Tibial nerve (tissue), 4 donors: Measurements from ENCODE around the gene MOB2. TPM values are rescaled to one million over a fixed set of nuclear protein-coding genes. Genes with fewer than 3 reads are reported as not detected.
A peak's percentile ranks its signal among the peaks of the same experiment; 100 is the strongest.

Experiments used
- DNase-seq, 2 donors: peaks; one replicate each; pipeline ENCODE4 v3.0.0-alpha.2; 2019; ENCODE audit warnings: low spot score in 2 of 2
- H3K27ac ChIP-seq, 4 donors: fragments of 200-600 bp; sonication (generic) in 3 of 4; one replicate each; pipeline ENCODE4 v1.5.1; 2017 to 2019; ENCODE audit warnings: mild to moderate bottlenecking in 1 of 4
- H3K27me3 ChIP-seq, 2 donors: fragments of 200-600 bp; sonication (generic) in 1 of 2; one replicate each; pipeline versions ENCODE4 v1.5.1 to v1.6.0; 2017 to 2019
- H3K36me3 ChIP-seq, 3 donors: fragments of 200-600 bp; sonication (generic); one replicate each; pipeline ENCODE4 v1.5.1; 2018 to 2019
- H3K4me1 ChIP-seq, 4 donors: fragments of 200-600 bp; sonication (generic) in 3 of 4; one replicate each; pipeline ENCODE4 v1.5.1; 2017 to 2019
- H3K4me3 ChIP-seq, 4 donors: fragments of 200-600 bp; sonication (generic) in 3 of 4; one replicate each; pipeline ENCODE4 v1.5.1; 2017 to 2019; ENCODE audit warnings: mild to moderate bottlenecking in 1 of 4, moderate library complexity in 1 of 4
- H3K9me3 ChIP-seq, 4 donors: fragments of 200-600 bp; sonication (generic) in 3 of 4; one replicate each; pipeline ENCODE4 v1.5.1; 2017 to 2019
- CTCF ChIP-seq, 5 experiments: fragments of 200-600 bp in 3 of 5; fragments of 450-650 bp in 2 of 5; sonication (generic) in 3 of 5; IDR thresholded peaks; one replicate each; pipeline ENCODE4 v1.5.1; 2016 to 2019; ENCODE audit warnings: antibody characterized with exemption in 5 of 5, mild to moderate bottlenecking in 3 of 5, moderate library complexity in 2 of 5
- EP300 ChIP-seq, 2 donors: sonication (generic); formaldehyde crosslinking; IDR thresholded peaks; one replicate each; pipeline ENCODE4 v1.6.1; 2017; ENCODE audit warnings: antibody characterized with exemption in 2 of 2, mild to moderate bottlenecking in 1 of 2
- POLR2A ChIP-seq, 2 donors: fragments of 450-650 bp; IDR thresholded peaks; one replicate each; pipeline ENCODE4 v1.6.1; 2017; ENCODE audit warnings: antibody characterized with exemption in 2 of 2, mild to moderate bottlenecking in 2 of 2, moderate library complexity in 2 of 2
- WGBS, 2 donors: methylation state at CpG; one replicate each; pipeline ENCODE4 v1.1.5; 2018; 5-methylcytosine and 5-hydroxymethylcytosine counted together
- total RNA-seq, 4 donors: library from RNA; depleted of rRNA; stranded (reverse); fragments of >200 nt; gene quantifications; one replicate each; pipeline ENCODE4 v1.1.0, GENCODE V29; 2016

Gene MOB2
- total RNA-seq, 4 donors from 2014 or later: 42.3 to 55.1 (median 46.9) TPM

DNA sequence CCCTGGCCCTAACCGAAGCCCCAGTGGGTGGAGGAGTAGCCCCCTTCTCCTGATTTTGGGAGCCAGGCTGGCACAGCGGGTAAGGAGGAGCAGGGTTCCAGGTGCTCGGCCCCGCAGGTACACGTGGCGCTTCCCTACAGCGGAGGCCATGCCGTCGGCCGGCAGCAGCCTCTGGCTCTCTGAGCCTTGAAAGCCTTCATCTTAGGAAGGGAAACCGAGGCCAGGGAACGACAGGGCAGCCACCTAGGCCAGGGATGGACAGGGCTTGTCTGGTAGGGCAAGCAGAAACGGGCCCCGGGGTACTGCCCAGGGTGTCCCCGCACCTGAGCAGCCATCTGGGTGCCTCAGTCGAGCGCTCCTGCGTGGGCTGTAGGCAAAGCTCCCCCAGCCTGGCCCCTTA lies 28.7 kb downstream of the MOB2 start:
- peaks cover 0 to 49% (median 20%) of the 10 kb centered on the region in 4 donors for H3K4me1 ChIP-seq

DNA sequence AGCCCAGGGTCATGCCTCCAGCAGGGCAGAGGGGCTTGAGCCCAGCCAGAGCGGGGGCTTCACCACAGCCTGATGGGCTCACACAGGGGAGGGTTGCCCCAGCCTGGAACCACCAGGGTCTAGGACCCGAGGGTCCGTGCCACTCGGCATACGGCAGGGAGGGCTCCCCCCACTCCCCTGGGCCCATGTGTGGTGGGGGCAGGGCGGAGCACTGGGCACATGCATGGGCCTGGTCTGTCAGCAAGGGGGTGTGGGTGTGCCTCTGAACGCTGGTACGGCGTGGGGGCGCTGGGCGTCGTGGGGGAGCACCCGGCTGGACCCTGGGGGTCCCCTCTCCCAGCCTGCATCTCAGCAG lies 29.3 kb downstream of the MOB2 start:
- Histone ChIP-seq H3K27me3 (no peaks in the 10 kb centered on the region), H3K27ac (peak overlapping the region in 2 of 4 donors; percentile 78 to 97), H3K4me3 (no peak overlapping the region), H3K9me3 (no peaks in the 10 kb centered on the region), H3K36me3 (peaks cover 0 to 1% (median 0%) of the 10 kb centered on the region in 3 donors), H3K4me1 (peaks cover 0 to 49% (median 20%) of the 10 kb centered on the region in 4 donors)
- DNase-seq: no peak
- no peak for TF ChIP-seq EP300 (IDR thresholded peaks at IDR 0.05)
- no peak for TF ChIP-seq POLR2A (IDR thresholded peaks at IDR 0.05)
- TF ChIP-seq CTCF (IDR thresholded peaks at IDR 0.05): no peak
- WGBS, 2 donors: 83 to 87% methylated on average over 12 to 13 of the region's 13 CpGs

More for the DNA sequence above, 28.7 kb downstream of the MOB2 start:
- Histone ChIP-seq H3K36me3 (peaks cover 0 to 7% (median 0%) of the 10 kb centered on the region in 3 donors), H3K27ac (peak overlapping the region; percentile 78 to 97 (median 90)), H3K4me3 (no peak overlapping the region), H3K9me3 (no peaks in the 10 kb centered on the region), H3K27me3 (no peaks in the 10 kb centered on the region)
- WGBS, 2 donors: 89 to 100% methylated on average over 5 to 18 of the region's 18 CpGs
- DNase-seq: no peak
- no peak for TF ChIP-seq POLR2A (IDR thresholded peaks at IDR 0.05)
- no peak for TF ChIP-seq EP300 (IDR thresholded peaks at IDR 0.05)
- no peak for TF ChIP-seq CTCF (IDR thresholded peaks at IDR 0.05)

GRCh38 chr11:1456596-1457325 lies 29.8 kb downstream of the MOB2 start:
- Histone ChIP-seq H3K9me3 (no peaks in the 10 kb centered on the region), H3K4me1 (peaks cover 0 to 46% (median 20%) of the 10 kb centered on the region in 4 donors)
- 89 to 96% methylated on average over 31 to 32 of the region's 44 CpGs for WGBS, 2 donors

DNA sequence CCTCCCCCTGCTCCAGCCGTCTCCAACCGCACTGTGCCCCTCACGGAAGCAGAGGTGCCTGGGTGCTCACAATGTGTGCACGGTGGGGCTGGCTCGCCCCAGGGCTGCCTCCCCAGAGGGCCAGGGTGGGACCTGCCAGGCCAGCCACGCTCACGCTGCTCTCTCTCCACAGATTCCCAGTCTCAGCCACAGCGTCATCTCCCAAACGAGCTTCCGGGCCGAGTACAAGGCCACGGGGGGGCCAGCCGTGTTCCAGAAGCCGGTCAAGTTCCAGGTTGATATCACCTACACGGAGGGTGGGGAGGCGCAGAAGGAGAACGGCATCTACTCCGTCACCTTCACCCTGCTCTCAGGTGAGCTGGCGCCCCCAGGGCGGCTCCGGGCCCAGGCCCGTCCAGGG lies 30.4 kb downstream of the MOB2 start:
- no peak overlapping the region for H3K4me3 ChIP-seq
- H3K27me3 ChIP-seq: no peaks in the 10 kb centered on the region
- TF ChIP-seq POLR2A (IDR thresholded peaks at IDR 0.05) (no peak), EP300 (IDR thresholded peaks at IDR 0.05) (no peak), CTCF (IDR thresholded peaks at IDR 0.05) (no peak)
- no peaks in the 10 kb centered on the region for H3K9me3 ChIP-seq
- 74 to 76% methylated on average over 17 to 22 of the region's 22 CpGs for WGBS, 2 donors
- H3K4me1 ChIP-seq: peaks cover 0 to 40% (median 20%) of the 10 kb centered on the region in 4 donors
- no peaks in the 10 kb centered on the region for H3K36me3 ChIP-seq
- DNase-seq: no peak
- H3K27ac ChIP-seq: peak overlapping the region in 1 of 4 donors; percentile 97

More at GRCh38 chr11:1456596-1457325, 29.8 kb downstream of the MOB2 start:
- H3K4me3 ChIP-seq: no peak overlapping the region
- H3K36me3 ChIP-seq: no peaks in the 10 kb centered on the region
- TF ChIP-seq POLR2A (IDR thresholded peaks at IDR 0.05) (no peak), EP300 (IDR thresholded peaks at IDR 0.05) (no peak), CTCF (IDR thresholded peaks at IDR 0.05) (no peak)
- no peak for DNase-seq
- no peaks in the 10 kb centered on the region for H3K27me3 ChIP-seq
- H3K27ac ChIP-seq: peak overlapping the region in 2 of 4 donors; percentile 78 to 97

DNA sequence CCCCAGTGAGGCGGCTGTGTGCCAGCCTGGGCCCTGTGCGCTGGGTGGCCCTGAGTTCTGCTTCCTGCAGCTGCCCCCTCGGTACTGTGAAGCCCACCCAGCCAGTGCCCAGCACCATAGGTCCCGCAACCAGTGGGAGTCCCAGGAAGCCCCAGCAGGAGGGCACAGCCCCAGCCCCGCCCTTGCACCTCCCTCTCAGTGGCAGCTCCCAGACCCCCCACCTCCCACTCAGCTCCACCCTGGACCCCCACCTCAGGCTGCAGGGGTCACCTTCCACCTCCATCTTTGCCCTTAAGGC lies 30.9 kb downstream of the MOB2 start:
- Histone ChIP-seq H3K4me3 (no peak overlapping the region), H3K4me1 (peaks cover 0 to 36% (median 20%) of the 10 kb centered on the region in 4 donors), H3K27ac (peak overlapping the region in 1 of 4 donors; percentile 11), H3K9me3 (no peaks in the 10 kb centered on the region), H3K27me3 (no peaks in the 10 kb centered on the region), H3K36me3 (no peaks in the 10 kb centered on the region)
- TF ChIP-seq POLR2A (IDR thresholded peaks at IDR 0.05) (no peak), EP300 (IDR thresholded peaks at IDR 0.05) (no peak), CTCF (IDR thresholded peaks at IDR 0.05) (no peak)
- WGBS, 2 donors: 73 to 94% methylated on average over 5 of the region's 5 CpGs
- DNase-seq: no peak
